CD14-positive monocyte (primary cell): Measurements from ENCODE around the gene LPIN1. TPM values are rescaled to one million over a fixed set of nuclear protein-coding genes. Genes with fewer than 3 reads are reported as not detected.

ENCODE experiments used
- DNase-seq, 3 donors: peaks; one replicate each; pipeline ENCODE4 v3.0.0-alpha.2; 2011 to 2022
- H2AFZ ChIP-seq: 2 replicates; pipeline ENCODE4 v1.6.0; 2012; ENCODE audit warnings: mild to moderate bottlenecking, low read depth, low read length, inconsistent platforms; ENCODE audit not compliant: insufficient read depth, poor library complexity, severe bottlenecking
- H3K27ac ChIP-seq, 2 donors: 1 replicate in 1 of 2; 2 replicates in 1 of 2; pipeline ENCODE4 v1.5.1; 2012 to 2013; ENCODE audit warnings: low read length in 2 of 2, control low read depth in 1 of 2, inconsistent platforms in 1 of 2, low read depth in 1 of 2, mild to moderate bottlenecking in 1 of 2
- H3K27me3 ChIP-seq, 2 donors: one replicate each; pipeline versions ENCODE4 v1.6.0 to v1.6.1; 2011 to 2013; ENCODE audit warnings: low read length in 2 of 2; ENCODE audit not compliant: control insufficient read depth in 2 of 2, insufficient read depth in 2 of 2
- H3K36me3 ChIP-seq, 2 donors: replicated peaks in 1 of 2; 1 replicate in 1 of 2; 2 replicates in 1 of 2; pipeline versions ENCODE4 v1.5.1 to v1.6.1; 2012 to 2013; ENCODE audit warnings: low read length in 2 of 2, control low read depth in 1 of 2, inconsistent platforms in 1 of 2, mild to moderate bottlenecking in 1 of 2; ENCODE audit not compliant: insufficient read depth in 2 of 2, control insufficient read depth in 1 of 2
- H3K4me1 ChIP-seq, 2 donors: 1 replicate in 1 of 2; 2 replicates in 1 of 2; pipeline versions ENCODE4 v1.5.1 to v1.6.1; 2012 to 2013; ENCODE audit warnings: low read length in 2 of 2, control low read depth in 1 of 2, inconsistent platforms in 1 of 2, mild to moderate bottlenecking in 1 of 2, moderate library complexity in 1 of 2; ENCODE audit not compliant: insufficient read depth in 2 of 2, control insufficient read depth in 1 of 2
- H3K4me2 ChIP-seq: replicated peaks from 2 replicates; pipeline ENCODE3; 2012; ENCODE audit warnings: low read length, moderate library complexity, mild to moderate bottlenecking; ENCODE audit not compliant: poor library complexity, severe bottlenecking; ENCODE audit errors: extremely low read depth
- H3K4me3 ChIP-seq, 3 experiments: fragments of 200-600 bp in 1 of 3; sonication (generic) in 1 of 3; replicated peaks in 1 of 3; 1 replicate in 2 of 3; 2 replicates in 1 of 3; pipeline ENCODE4 v1.5.1; 2011 to 2013; ENCODE audit warnings: low read length in 3 of 3, mild to moderate bottlenecking in 3 of 3, control low read depth in 2 of 3, low read depth in 2 of 3, inconsistent platforms in 1 of 3, moderate library complexity in 1 of 3
- H3K79me2 ChIP-seq: 2 replicates; pipeline ENCODE4 v1.6.0; 2012; ENCODE audit warnings: mild to moderate bottlenecking, control low read depth, inconsistent platforms, low read length, moderate library complexity; ENCODE audit not compliant: insufficient read depth
- H3K9ac ChIP-seq: 2 replicates; pipeline ENCODE4 v1.6.0; 2017; ENCODE audit warnings: low read length, mild to moderate bottlenecking; ENCODE audit not compliant: insufficient read depth, poor library complexity, severe bottlenecking
- H3K9me3 ChIP-seq, 2 donors: replicated peaks in 1 of 2; 1 replicate in 1 of 2; 2 replicates in 1 of 2; pipeline versions ENCODE4 v1.5.1 to v1.6.1; 2012 to 2013; ENCODE audit warnings: low read length in 2 of 2, control low read depth in 1 of 2; ENCODE audit not compliant: control insufficient read depth in 1 of 2, insufficient read depth in 1 of 2
- H4K20me1 ChIP-seq: 2 replicates; pipeline ENCODE4 v1.6.0; 2012; ENCODE audit warnings: mild to moderate bottlenecking, low read length, control low read depth, moderate library complexity; ENCODE audit not compliant: insufficient read depth
- H3K27ac Mint-ChIP-seq, 7 donors: one replicate each; pipeline ENCODE4 v1.8.0; 2020; ENCODE audit warnings: mild to moderate bottlenecking in 7 of 7, mixed read lengths in 7 of 7, moderate library complexity in 6 of 7, inconsistent platforms in 2 of 7
- H3K27me3 Mint-ChIP-seq, 3 donors: one replicate each; pipeline ENCODE4 v1.8.0; 2021 to 2022; ENCODE audit warnings: low read depth in 3 of 3, mild to moderate bottlenecking in 3 of 3, mixed read lengths in 3 of 3, moderate library complexity in 3 of 3, inconsistent platforms in 1 of 3
- H3K36me3 Mint-ChIP-seq, 2 donors: one replicate each; pipeline ENCODE4 v1.8.0; 2020; ENCODE audit warnings: mixed read lengths in 2 of 2, inconsistent platforms in 1 of 2, mild to moderate bottlenecking in 1 of 2
- H3K4me1 Mint-ChIP-seq: one replicate; pipeline ENCODE4 v1.8.0; 2020; ENCODE audit warnings: mild to moderate bottlenecking, mixed read lengths
- H3K4me3 Mint-ChIP-seq, 2 donors: one replicate each; pipeline ENCODE4 v1.8.0; 2020; ENCODE audit warnings: mild to moderate bottlenecking in 2 of 2, mixed read lengths in 2 of 2, moderate library complexity in 1 of 2
- H3K9me3 Mint-ChIP-seq, 7 donors: one replicate each; pipeline ENCODE4 v1.8.0; 2020 to 2022; ENCODE audit warnings: mixed read lengths in 7 of 7, mild to moderate bottlenecking in 6 of 7, moderate library complexity in 6 of 7, inconsistent platforms in 2 of 7
- WGBS: methylation state at CpG from one replicate; pipeline ENCODE4 v1.1.5; 2013; ENCODE audit warnings: missing lambda C conversion rate; ENCODE audit not compliant: insufficient coverage; 5-methylcytosine and 5-hydroxymethylcytosine counted together
- intact Hi-C, 2 donors: fragments of 100-400 bp; cut with micrococcal nuclease; formaldehyde crosslinking; loops; one replicate each; pipeline versions ENCODE4 v1.15.0 to v1.15.1; 2023
- polyA plus RNA-seq, 3 donors: library from polyadenylated mRNA; depleted of rRNA in 1 of 3; unstranded in 2 of 3; stranded (reverse) in 1 of 3; fragments of 300-500 nt in 2 of 3; fragments of >200 nt in 1 of 3; fragmentation: Illumina TruSeq in 2 of 3; gene quantifications; 1 replicate in 2 of 3; 2 replicates in 1 of 3; pipeline ENCODE4 v1.2.3, GENCODE V29; 2012 to 2021
- TF ChIP-seq, protein P1 (sequence below): fragments of 200-600 bp; IDR thresholded peaks from one replicate; pipeline ENCODE4 v1.8.0; 2022; ENCODE audit warnings: antibody characterized with exemption, mild to moderate bottlenecking

The LPIN1 gene
- polyA plus RNA-seq, 3 donors: 1.8 to 17.6 (median 2.7) TPM

DNA sequence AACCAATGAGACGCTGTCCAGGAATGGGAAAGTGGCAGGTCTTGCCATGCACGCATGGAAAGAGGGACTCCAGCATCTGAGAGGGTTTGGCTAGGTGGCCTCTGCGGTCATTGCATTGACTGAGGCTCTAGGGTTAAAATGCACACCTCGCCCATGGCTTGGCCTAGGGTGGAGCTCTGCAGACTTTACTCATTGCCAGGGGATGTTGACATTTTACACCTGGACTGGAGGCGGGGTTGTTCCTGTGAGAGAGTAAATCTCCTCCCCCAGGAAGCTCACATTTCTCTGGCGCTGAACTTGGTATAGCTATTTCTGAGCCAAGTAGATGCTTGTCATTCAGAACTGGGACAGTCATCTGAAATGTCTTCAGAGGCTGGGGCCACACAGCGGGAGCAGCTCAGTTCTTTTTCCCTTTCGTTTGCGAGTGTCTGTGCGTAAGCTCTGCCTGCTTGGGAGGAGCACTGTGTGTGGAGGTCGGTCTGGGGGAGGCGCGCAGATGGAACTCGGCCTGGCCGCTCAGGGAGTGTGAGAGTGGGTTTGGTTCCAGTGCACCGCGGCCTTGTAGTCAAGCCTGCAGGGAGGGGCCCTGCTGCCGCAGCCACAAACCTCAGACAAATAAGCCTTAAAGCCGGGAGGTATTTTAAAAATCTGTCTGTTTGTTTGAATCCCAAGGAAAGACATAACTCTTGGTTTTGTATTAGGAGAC lies 76.5 kb downstream of the LPIN1 start:
- no peak overlapping the region for H3K4me2 ChIP-seq

DNA sequence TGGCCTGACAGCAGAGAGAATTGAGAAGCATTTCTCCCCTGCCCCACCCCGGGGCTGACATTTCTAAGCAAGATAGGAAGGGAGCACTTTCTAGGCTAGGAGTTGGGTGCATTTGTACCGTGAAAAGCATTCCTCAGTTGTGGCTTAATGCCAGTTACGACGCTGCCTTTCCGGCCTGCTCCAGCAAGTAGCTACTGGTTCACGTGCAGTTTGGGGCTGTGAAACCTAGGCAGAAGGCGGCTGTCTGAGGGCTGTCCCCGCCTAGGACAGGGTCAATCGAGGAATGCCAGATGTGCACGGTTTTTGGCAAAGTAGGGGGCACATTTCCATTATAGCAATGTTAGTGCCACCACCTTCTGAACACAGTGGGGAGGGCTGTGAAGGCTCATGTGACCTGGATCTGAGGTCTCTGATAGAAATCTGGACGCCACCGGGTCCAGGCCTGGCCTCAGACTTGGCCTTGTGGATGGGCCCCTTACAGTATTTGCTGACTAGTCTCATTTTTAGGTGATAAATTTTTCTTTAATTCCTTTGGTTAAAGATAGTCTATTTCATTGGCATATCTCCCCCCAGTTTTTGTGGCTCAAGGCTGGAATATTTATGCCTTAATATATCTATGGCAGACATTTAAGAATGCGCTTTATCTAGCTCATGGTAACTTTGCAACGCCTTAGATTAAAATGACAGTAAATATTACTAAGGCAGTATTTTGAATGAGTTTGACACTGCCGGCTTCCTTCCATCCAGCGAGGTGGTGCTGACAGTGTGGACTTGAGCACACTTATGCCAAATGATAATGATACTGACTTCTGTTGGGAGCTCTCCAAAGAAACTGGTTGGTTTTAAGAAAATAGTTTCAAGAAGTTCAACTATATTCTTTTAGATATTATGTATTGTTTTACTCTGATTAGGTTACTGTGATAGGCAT lies 78.7 kb downstream of the LPIN1 start:
- H3K27ac ChIP-seq: no peak overlapping the region
- Mint-ChIP-seq H3K36me3 (peaks cover 70 to 80% of the 10 kb centered on the region in 2 donors), H3K4me1 (peaks cover 15% of the 10 kb centered on the region), H3K9me3 (peaks cover 0 to 5% (median 2%) of the 10 kb centered on the region in 7 donors), H3K27ac (no peak overlapping the region), H3K4me3 (no peak overlapping the region), H3K27me3 (peaks cover 3 to 7% (median 7%) of the 10 kb centered on the region in 3 donors)
- H3K9me3 ChIP-seq: no peaks in the 10 kb centered on the region
- intact Hi-C loops: no loop called here
- no peak overlapping the region for H3K4me2 ChIP-seq
- H3K36me3 ChIP-seq: peaks cover 17 to 72% of the 10 kb centered on the region in 2 donors
- over 99% methylated on average over 14 of the region's 16 CpGs for WGBS
- H3K4me3 ChIP-seq: no peak overlapping the region
- H3K79me2 ChIP-seq: no peaks in the 10 kb centered on the region
- H2AFZ ChIP-seq: no peak overlapping the region
- no peak for DNase-seq
- peaks cover 0 to 2% of the 10 kb centered on the region in 2 donors for H3K27me3 ChIP-seq
- H3K9ac ChIP-seq: no peak overlapping the region
- TF ChIP-seq, protein P1, sequence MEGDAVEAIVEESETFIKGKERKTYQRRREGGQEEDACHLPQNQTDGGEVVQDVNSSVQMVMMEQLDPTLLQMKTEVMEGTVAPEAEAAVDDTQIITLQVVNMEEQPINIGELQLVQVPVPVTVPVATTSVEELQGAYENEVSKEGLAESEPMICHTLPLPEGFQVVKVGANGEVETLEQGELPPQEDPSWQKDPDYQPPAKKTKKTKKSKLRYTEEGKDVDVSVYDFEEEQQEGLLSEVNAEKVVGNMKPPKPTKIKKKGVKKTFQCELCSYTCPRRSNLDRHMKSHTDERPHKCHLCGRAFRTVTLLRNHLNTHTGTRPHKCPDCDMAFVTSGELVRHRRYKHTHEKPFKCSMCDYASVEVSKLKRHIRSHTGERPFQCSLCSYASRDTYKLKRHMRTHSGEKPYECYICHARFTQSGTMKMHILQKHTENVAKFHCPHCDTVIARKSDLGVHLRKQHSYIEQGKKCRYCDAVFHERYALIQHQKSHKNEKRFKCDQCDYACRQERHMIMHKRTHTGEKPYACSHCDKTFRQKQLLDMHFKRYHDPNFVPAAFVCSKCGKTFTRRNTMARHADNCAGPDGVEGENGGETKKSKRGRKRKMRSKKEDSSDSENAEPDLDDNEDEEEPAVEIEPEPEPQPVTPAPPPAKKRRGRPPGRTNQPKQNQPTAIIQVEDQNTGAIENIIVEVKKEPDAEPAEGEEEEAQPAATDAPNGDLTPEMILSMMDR: no peak
- H4K20me1 ChIP-seq: no peaks in the 10 kb centered on the region
- peaks cover 15% of the 10 kb centered on the region in 2 donors for H3K4me1 ChIP-seq

More for the DNA sequence above, 76.5 kb downstream of the LPIN1 start:
- H3K27me3 ChIP-seq: no peaks in the 10 kb centered on the region
- H3K9me3 ChIP-seq: no peaks in the 10 kb centered on the region
- no peak overlapping the region for H3K27ac ChIP-seq
- no peaks in the 10 kb centered on the region for H3K4me1 Mint-ChIP-seq
- H3K27ac Mint-ChIP-seq: no peak overlapping the region
- no peak overlapping the region for H3K4me3 ChIP-seq
- no peak overlapping the region for H3K9ac ChIP-seq
- peaks cover 24 to 84% of the 10 kb centered on the region in 2 donors for H3K36me3 ChIP-seq
- no peaks in the 10 kb centered on the region for H3K4me1 ChIP-seq
- H3K9me3 Mint-ChIP-seq: peaks cover 0 to 5% (median 2%) of the 10 kb centered on the region in 7 donors
- H3K4me3 Mint-ChIP-seq: no peak overlapping the region
- intact Hi-C loops: no loop called here
- no peak overlapping the region for H2AFZ ChIP-seq
- WGBS: 98% methylated on average over 12 of the region's 19 CpGs
- no peaks in the 10 kb centered on the region for H4K20me1 ChIP-seq
- peaks cover 0 to 5% (median 4%) of the 10 kb centered on the region in 3 donors for H3K27me3 Mint-ChIP-seq
- DNase-seq: no peak
- H3K79me2 ChIP-seq: no peaks in the 10 kb centered on the region
- H3K36me3 Mint-ChIP-seq: peaks cover 80 to 88% of the 10 kb centered on the region in 2 donors
- TF ChIP-seq, protein P1: no peak
